H9 (cell line): ENCODE measurements around the gene PLXNA2. TPM values are rescaled to one million over a fixed set of nuclear protein-coding genes. Genes with fewer than 3 reads are reported as not detected.

Source experiments
- DNase-seq: peaks from one replicate; pipeline ENCODE4 v3.0.0-alpha.2; 2017
- H2AFZ ChIP-seq: one replicate; pipeline ENCODE4 v1.6.1; 2013; ENCODE audit warnings: mild to moderate bottlenecking, low read length, control low read depth, moderate library complexity
- H2AK5ac ChIP-seq: 2 replicates; pipeline ENCODE4 v1.6.1; 2013; ENCODE audit warnings: low read length, control low read depth, mixed read lengths; ENCODE audit not compliant: insufficient read length
- H2BK120ac ChIP-seq: one replicate; pipeline ENCODE4 v1.6.1; 2013; ENCODE audit warnings: low read depth, mild to moderate bottlenecking, low read length, control low read depth, inconsistent platforms; ENCODE audit not compliant: poor library complexity, severe bottlenecking
- H2BK12ac ChIP-seq: 2 replicates; pipeline ENCODE4 v1.6.1; 2013; ENCODE audit warnings: low read length, control low read depth, mixed read lengths, low read depth; ENCODE audit not compliant: insufficient read length
- H2BK15ac ChIP-seq: 2 replicates; pipeline ENCODE4 v1.6.1; 2013; ENCODE audit warnings: low read depth, low read length, control low read depth
- H2BK20ac ChIP-seq: one replicate; pipeline ENCODE4 v1.6.1; 2013; ENCODE audit warnings: low read depth, mild to moderate bottlenecking, low read length, control low read depth, inconsistent platforms; ENCODE audit not compliant: poor library complexity, severe bottlenecking
- H2BK5ac ChIP-seq: 2 replicates; pipeline ENCODE4 v1.6.1; 2013; ENCODE audit warnings: low read length, control low read depth, mixed read lengths; ENCODE audit not compliant: insufficient read length
- H3K14ac ChIP-seq: 2 replicates; pipeline ENCODE4 v1.6.1; 2013; ENCODE audit warnings: low read length, control low read depth; ENCODE audit not compliant: insufficient read depth
- H3K18ac ChIP-seq: 2 replicates; pipeline ENCODE4 v1.6.1; 2013; ENCODE audit warnings: low read depth, mild to moderate bottlenecking, mixed read lengths, low read length, control low read depth; ENCODE audit not compliant: insufficient read length
- H3K23ac ChIP-seq: 2 replicates; pipeline ENCODE4 v1.6.1; 2013; ENCODE audit warnings: low read length, control low read depth, mixed read lengths, low read depth; ENCODE audit not compliant: insufficient read length
- H3K23me2 ChIP-seq: 2 replicates; pipeline ENCODE4 v1.6.1; 2013; ENCODE audit warnings: low read depth, mild to moderate bottlenecking, mixed read lengths, low read length, control low read depth; ENCODE audit not compliant: insufficient read length, poor library complexity, severe bottlenecking
- H3K27ac ChIP-seq: 2 replicates; pipeline ENCODE4 v1.5.1; 2013; ENCODE audit warnings: low read length, control low read depth, mixed read lengths, low read depth; ENCODE audit not compliant: insufficient read length
- H3K27me3 ChIP-seq: 2 replicates; pipeline ENCODE4 v1.6.1; 2013; ENCODE audit warnings: low read length, control low read depth, inconsistent platforms; ENCODE audit not compliant: insufficient read depth
- H3K4ac ChIP-seq: 2 replicates; pipeline ENCODE4 v1.6.1; 2013; ENCODE audit warnings: low read depth, mild to moderate bottlenecking, control low read depth, inconsistent platforms, low read length, moderate library complexity
- H3K4me1 ChIP-seq: 2 replicates; pipeline ENCODE4 v1.6.1; 2013; ENCODE audit warnings: low read length, control low read depth, inconsistent platforms; ENCODE audit not compliant: insufficient read depth
- H3K4me2 ChIP-seq: 2 replicates; pipeline ENCODE4 v1.6.1; 2013; ENCODE audit warnings: low read length, control low read depth, mixed read lengths; ENCODE audit not compliant: insufficient read length, insufficient read depth
- H3K56ac ChIP-seq: 2 replicates; pipeline ENCODE4 v1.6.1; 2013; ENCODE audit warnings: low read depth, mild to moderate bottlenecking, mixed read lengths, low read length, control low read depth; ENCODE audit not compliant: insufficient read length
- H3K79me1 ChIP-seq: 2 replicates; pipeline ENCODE4 v1.6.1; 2013; ENCODE audit warnings: low read depth, mild to moderate bottlenecking, moderate library complexity, low read length, control low read depth, inconsistent platforms; ENCODE audit not compliant: insufficient read depth, poor library complexity, severe bottlenecking
- H3K79me2 ChIP-seq: 2 replicates; pipeline ENCODE4 v1.6.1; 2013; ENCODE audit warnings: low read length, control low read depth, inconsistent platforms; ENCODE audit not compliant: insufficient read depth
- H3K9ac ChIP-seq: 2 replicates; pipeline ENCODE4 v1.6.1; 2013; ENCODE audit warnings: low read length, control low read depth, mixed read lengths; ENCODE audit not compliant: insufficient read length; ENCODE audit errors: extremely low read depth
- H3K9me3 ChIP-seq: one replicate; pipeline ENCODE4 v1.6.1; 2013; ENCODE audit warnings: low read depth, low read length, inconsistent platforms; ENCODE audit not compliant: control insufficient read depth
- H3T11ph ChIP-seq: one replicate; pipeline ENCODE4 v1.6.1; 2013; ENCODE audit warnings: mild to moderate bottlenecking, low read length, control low read depth, inconsistent platforms
- H4K20me1 ChIP-seq: one replicate; pipeline ENCODE4 v1.6.1; 2013; ENCODE audit not compliant: control insufficient read depth, insufficient read length, insufficient read depth
- H4K5ac ChIP-seq: 2 replicates; pipeline ENCODE4 v1.6.1; 2013; ENCODE audit warnings: low read depth, mild to moderate bottlenecking, mixed read lengths, low read length, control low read depth; ENCODE audit not compliant: insufficient read length
- H4K8ac ChIP-seq: replicated peaks from 2 replicates; pipeline ENCODE4 v1.6.1; 2013; ENCODE audit warnings: low read length, control low read depth, mixed read lengths, low read depth; ENCODE audit not compliant: insufficient read length
- H4K91ac ChIP-seq: 2 replicates; pipeline ENCODE4 v1.6.1; 2013; ENCODE audit warnings: low read depth, mild to moderate bottlenecking, moderate library complexity, mixed read lengths, low read length, control low read depth; ENCODE audit not compliant: insufficient read length
- H3K27ac Mint-ChIP-seq, 3 experiments: 2 replicates in 2 of 3; 3 replicates in 1 of 3; pipeline ENCODE4 v1.8.0; 2020 to 2021; ENCODE audit warnings: mixed read lengths in 3 of 3, mild to moderate bottlenecking in 1 of 3, moderate library complexity in 1 of 3
- H3K27me3 Mint-ChIP-seq: 2 replicates; pipeline ENCODE4 v1.8.0; 2021; ENCODE audit warnings: low read depth, mild to moderate bottlenecking, moderate library complexity, mixed read lengths
- H3K36me3 Mint-ChIP-seq, 3 experiments: 2 replicates in 2 of 3; 3 replicates in 1 of 3; pipeline ENCODE4 v1.8.0; 2020 to 2021; ENCODE audit warnings: low read depth in 3 of 3, mixed read lengths in 3 of 3; ENCODE audit not compliant: insufficient read depth in 1 of 3
- H3K4me1 Mint-ChIP-seq, 2 experiments: 2 replicates each; pipeline ENCODE4 v1.8.0; 2020; ENCODE audit warnings: mixed read lengths in 2 of 2
- H3K4me3 Mint-ChIP-seq, 2 experiments: 2 replicates in 1 of 2; 3 replicates in 1 of 2; pipeline ENCODE4 v1.8.0; 2020 to 2021; ENCODE audit warnings: mild to moderate bottlenecking in 2 of 2, mixed read lengths in 2 of 2, moderate library complexity in 1 of 2
- H3K9me3 Mint-ChIP-seq, 2 experiments: 2 replicates in 1 of 2; 3 replicates in 1 of 2; pipeline ENCODE4 v1.8.0; 2020; ENCODE audit warnings: mild to moderate bottlenecking in 2 of 2, mixed read lengths in 2 of 2, moderate library complexity in 1 of 2
- WGBS: extraction: QIAGEN DNeasy Blood & Tissue Kit; methylation state at CpG from one replicate; pipeline ENCODE4 v1.1.7; 2013; ENCODE audit warnings: missing lambda C conversion rate, low lambda C conversion rate, mixed read lengths; ENCODE audit not compliant: insufficient read length; ENCODE audit errors: extremely low coverage; 5-methylcytosine and 5-hydroxymethylcytosine counted together
- total RNA-seq: library from RNA; stranded (reverse); gene quantifications from 2 replicates; pipeline ENCODE4 v1.2.1, GENCODE V29; 2021
- TF ChIP-seq, protein P1 (sequence below): fragments of 200-600 bp; sonication (generic); conservative IDR thresholded peaks from 3 replicates; pipeline ENCODE4 v1.8.0; 2021; ENCODE audit warnings: antibody characterized with exemption, mild to moderate bottlenecking

PLXNA2 gene
- total RNA-seq, 1 experiment from 2014 or later: 0.57 TPM

- H4K5ac ChIP-seq: no peak overlapping the region
- H2AFZ ChIP-seq: no peak overlapping the region
- no peaks in the 10 kb centered on the region for H3K9me3 ChIP-seq
- no peak overlapping the region for H2BK12ac ChIP-seq
- H3K14ac ChIP-seq: no peak overlapping the region
- H2BK15ac ChIP-seq: no peak overlapping the region
- H3K4me1 ChIP-seq: peaks cover 2% of the 10 kb centered on the region; the same call in 1 of the 2 replicates
- peaks cover 0 to 4% (median 0%) of the 10 kb centered on the region in 3 experiments; a peak in 1 of 7 replicates for H3K36me3 Mint-ChIP-seq
- peaks cover 4% of the 10 kb centered on the region in 2 experiments; a peak in 3 of 5 replicates for H3K9me3 Mint-ChIP-seq
- H2BK120ac ChIP-seq: no peak overlapping the region
- no peaks in the 10 kb centered on the region for H3K23me2 ChIP-seq
- H2BK5ac ChIP-seq: no peak overlapping the region
- no peak overlapping the region for H3T11ph ChIP-seq
- H3K56ac ChIP-seq: no peak overlapping the region
- TF ChIP-seq, protein P1, sequence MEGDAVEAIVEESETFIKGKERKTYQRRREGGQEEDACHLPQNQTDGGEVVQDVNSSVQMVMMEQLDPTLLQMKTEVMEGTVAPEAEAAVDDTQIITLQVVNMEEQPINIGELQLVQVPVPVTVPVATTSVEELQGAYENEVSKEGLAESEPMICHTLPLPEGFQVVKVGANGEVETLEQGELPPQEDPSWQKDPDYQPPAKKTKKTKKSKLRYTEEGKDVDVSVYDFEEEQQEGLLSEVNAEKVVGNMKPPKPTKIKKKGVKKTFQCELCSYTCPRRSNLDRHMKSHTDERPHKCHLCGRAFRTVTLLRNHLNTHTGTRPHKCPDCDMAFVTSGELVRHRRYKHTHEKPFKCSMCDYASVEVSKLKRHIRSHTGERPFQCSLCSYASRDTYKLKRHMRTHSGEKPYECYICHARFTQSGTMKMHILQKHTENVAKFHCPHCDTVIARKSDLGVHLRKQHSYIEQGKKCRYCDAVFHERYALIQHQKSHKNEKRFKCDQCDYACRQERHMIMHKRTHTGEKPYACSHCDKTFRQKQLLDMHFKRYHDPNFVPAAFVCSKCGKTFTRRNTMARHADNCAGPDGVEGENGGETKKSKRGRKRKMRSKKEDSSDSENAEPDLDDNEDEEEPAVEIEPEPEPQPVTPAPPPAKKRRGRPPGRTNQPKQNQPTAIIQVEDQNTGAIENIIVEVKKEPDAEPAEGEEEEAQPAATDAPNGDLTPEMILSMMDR: no peak
- no peak overlapping the region for H3K4ac ChIP-seq
- no peaks in the 10 kb centered on the region for H3K79me2 ChIP-seq
- no peak overlapping the region for H4K91ac ChIP-seq
- no peak overlapping the region for H3K23ac ChIP-seq
- no peak overlapping the region for H3K27ac ChIP-seq
- no peak overlapping the region for H4K8ac ChIP-seq
- no peak overlapping the region for H3K9ac ChIP-seq
- H3K27me3 Mint-ChIP-seq: peaks cover 10% of the 10 kb centered on the region
- no peak for DNase-seq
- no peaks in the 10 kb centered on the region for H3K79me1 ChIP-seq
- H2BK20ac ChIP-seq: no peak overlapping the region
- H4K20me1 ChIP-seq: peaks cover 2% of the 10 kb centered on the region
- no CpG with 5 or more reads among the region's 7 CpGs for WGBS
- no peak overlapping the region for H3K27ac Mint-ChIP-seq
- peaks cover 9% of the 10 kb centered on the region in 2 experiments for H3K4me1 Mint-ChIP-seq
- H3K4me2 ChIP-seq: no peak overlapping the region
- H2AK5ac ChIP-seq: no peak overlapping the region
- H3K4me3 Mint-ChIP-seq: no peak overlapping the region; a peak in 1 of 5 replicates
- H3K18ac ChIP-seq: no peak overlapping the region
- H3K27me3 ChIP-seq: no peaks in the 10 kb centered on the region
These were observed 240.9 kb downstream of the PLXNA2 start for GRCh38 chr1:208003241-208003640.
